HG03469 (cell line): Measurements from ENCODE around the gene VRK2.
"Not testable (repeated sequence)": the region's sequence is repeated elsewhere in the genome, so short reads cannot be mapped to it uniquely, and the experiment has no call there.

Source experiments
- ATAC-seq: cut with Tn5 transposase; IDR thresholded peaks from one replicate; pipeline ENCODE4 v1.9.1; 2021; ENCODE audit warnings: mild to moderate bottlenecking, moderate library complexity, moderate number of reproducible peaks; ENCODE audit not compliant: unreplicated experiment

VRK2 gene

DNA sequence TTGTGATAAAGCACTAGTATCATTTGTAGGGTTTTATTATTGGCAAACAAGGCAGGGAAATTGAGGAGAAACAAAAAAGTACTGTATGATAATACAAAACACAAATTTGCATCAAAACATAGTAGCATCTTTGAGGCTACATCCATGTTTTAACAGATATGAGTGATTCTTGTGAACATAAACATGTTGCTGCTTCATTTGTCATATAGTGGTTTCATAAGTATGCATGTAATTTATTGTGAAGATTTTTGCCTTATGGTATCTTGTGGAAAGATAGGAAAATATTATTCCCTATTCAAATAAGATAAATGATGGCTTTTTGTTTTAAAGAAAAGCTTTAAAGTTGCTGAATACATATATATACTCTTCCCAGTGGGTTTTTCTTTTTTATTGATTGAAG is 60.3 kb downstream of the VRK2 start:
- ATAC-seq = no peak

DNA sequence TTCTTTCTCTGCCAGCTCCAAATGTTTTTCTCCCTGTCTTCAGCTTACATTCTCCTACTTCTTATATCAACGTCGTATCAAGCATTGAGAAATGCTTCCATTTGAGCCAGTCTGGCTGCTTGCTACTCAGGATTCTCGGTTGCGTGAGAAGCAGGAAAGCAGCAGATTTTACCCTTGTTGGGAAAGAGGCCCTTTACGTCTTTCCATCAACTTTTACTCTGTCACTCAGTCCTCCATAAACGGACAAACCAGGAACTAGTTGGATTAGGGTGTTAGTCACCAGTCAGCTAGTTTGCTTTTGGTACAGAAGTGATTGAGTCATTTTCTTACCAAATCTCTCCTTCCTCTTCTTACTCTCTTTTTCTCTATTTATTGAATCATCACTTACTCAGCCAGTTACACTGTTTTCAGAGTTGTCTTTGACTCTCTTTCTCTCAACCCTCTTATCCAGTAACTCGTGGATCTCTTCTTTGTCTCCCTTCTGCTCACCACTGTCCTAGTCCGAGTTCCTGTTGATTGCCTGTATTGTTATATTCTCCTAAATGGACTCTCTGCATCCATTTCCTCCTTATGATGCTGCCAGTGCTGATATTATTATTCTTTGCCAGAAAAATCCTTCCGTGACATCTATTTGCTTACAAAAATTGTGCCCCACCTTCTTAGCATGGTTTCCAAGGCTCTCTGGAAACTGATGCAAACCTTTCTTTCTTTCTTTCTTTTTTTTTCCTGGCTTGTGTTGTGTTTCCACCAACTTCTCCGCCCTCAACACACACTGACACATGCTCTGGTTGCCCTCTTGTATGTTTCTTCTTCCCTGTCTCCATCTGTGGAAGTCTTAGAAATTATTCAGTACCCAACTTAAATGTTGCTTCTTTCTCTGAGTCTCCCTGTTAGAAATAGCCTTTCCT is 61.5 kb downstream of the VRK2 start:
- ATAC-seq = no peak

DNA sequence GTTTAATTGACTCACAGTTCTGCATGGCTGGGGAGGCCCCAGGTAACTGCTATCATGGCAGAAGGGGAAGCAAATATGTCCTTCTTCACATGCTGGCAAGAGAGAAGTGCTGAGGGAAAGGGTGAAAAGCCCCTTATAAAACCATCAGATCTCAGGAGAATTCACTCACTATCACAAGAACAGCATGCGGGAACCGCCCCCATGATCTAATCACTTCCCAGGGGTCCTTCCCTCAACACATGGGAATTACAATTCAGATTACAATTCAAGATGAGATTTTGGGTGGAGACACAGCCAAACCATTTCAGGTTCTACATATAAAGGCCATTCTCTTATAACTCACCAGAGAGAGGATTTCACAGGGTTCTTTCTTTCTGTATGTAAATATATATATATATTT is 62.9 kb downstream of the VRK2 start:
- ATAC-seq = no peak

DNA sequence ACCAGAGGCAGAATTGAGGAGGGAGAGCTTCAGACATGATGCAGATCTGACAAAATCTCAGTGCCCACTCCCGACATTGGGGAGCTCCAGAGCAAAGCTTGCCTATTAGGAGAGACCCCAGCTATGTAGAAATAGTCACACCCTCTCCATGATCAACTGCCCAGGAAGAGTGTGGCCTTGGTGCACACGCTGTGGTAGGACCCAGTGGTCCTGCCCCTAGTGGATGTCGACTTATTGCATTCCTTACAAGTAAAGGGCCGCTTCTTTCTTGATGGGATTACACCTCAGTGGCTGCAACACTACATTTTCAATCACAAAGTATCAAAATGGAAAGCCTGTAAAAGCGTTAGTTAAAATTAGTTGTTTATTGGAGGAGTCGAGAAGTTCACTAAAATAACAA is 64.2 kb downstream of the VRK2 start:
- ATAC-seq = no peak

DNA sequence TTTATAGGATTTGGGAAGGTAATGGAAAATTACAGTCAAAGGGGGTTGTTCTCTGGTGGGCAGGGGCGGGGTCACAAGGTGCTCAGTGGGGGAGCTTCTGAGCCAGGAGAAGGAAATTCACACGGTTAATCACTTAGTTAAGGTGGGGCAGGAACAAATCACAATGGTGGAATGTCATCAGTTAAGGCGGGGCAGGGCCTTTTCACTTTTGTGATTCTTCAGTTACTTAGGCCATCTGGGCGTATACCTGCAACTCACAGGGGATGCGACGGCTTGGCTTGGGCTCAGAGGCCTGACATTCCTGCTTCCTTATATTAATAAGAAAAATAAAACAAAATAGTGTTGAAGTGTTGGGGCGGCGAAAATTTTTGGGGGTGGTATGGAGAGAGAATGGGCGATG is 67.0 kb downstream of the VRK2 start:
- ATAC-seq = not testable (repeated sequence)

DNA sequence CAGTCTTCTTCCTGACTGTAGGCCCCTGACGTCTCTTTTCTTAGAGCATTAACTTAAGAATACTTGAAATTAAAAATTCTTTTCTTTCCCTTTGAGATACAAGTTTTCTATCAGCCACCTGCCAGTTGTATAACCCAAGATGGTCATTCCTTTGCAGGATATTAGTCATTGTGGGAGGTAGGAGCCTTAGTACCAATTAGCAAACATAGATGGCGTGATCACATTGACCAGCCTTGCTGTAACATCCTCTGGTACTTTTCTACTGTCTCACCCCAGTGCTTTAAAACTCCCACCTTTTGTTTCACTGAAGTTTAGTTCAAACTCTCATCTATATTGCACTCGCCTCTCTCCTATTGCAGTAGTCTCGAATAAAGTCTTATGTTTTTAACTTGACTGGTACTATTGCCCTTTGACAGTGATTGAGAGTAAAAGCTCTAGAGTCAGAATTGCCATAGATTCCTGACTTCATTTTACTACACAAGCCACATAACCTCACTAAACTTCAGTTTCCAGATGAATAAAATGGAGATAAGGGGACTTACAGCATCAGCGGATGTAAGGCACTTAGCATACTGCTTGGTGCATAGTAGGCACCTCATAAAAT is 74.1 kb downstream of the VRK2 start:
- ATAC-seq = no peak

DNA sequence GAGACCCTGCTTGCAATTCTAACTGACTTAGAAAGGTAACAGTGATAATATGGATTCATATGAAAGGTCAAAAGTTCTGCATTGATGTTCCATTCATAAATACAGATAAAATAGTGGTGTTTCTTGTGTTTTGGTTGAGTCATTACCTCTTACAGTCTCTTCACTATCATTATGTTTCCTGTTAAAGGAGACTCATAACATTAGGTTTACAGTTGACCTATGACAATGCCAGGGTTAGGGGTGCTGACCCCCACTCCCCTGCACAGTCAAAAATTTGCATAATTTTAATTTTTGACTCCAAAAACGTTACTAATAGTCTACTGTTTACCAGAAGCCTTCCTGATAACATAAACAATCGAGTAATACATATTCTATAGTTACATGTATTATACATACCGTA is 75.4 kb downstream of the VRK2 start:
- no peak for ATAC-seq

DNA sequence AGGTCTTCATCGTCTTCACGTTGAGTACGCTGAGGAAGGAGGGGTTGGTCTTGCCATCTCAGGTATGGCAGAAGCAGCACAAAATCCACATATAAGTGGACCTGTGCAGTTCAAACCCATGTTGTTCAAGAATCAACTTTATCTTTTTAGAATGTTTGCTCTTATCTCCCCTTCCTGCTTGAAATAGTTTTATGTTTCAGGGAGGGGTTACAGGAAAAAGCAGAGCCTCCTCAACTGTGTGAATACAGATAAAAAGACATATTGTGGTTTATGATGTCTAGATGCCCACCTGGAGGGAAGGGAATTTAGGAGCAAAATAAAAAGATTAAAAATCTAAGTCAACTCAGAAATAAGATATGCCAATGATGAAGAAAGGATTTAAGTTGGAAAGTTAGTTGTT is 75.9 kb downstream of the VRK2 start:
- ATAC-seq = no peak

DNA sequence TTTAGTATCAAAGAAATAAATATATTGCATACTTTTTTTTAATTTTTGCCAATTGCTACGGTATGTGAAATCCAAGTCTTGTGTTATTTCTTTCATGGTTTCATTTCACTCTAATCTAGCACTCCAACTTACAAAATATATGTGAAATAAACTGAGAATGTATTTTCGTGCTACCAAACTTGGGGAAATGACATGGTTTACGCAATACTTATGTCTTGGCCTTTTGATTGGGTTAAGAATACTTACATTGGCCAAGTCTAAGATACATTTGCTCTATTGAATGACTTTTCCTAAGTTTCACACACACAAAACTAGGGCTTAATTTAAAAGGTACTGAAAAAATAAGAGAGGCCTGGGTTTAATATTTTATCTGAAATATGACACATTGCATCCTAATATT is 80.5 kb downstream of the VRK2 start:
- no peak for ATAC-seq

DNA sequence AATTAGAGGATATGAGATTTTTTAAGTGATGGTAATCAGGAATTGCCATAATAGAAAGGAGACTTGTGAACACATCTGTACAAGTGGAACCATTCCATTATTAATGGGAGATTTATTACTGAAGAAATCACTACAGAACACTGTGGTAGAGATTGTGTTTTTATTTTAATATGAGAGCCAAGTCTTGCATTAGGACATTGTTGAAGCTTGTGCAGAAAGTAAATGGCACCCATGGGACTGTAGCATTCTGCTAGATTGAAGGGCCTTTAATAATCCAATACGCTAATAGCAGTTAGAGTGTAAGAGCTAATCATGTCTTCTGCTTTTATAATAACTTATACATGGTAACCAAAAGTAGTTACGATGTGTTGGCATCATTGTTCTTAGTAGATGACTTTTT is 83.6 kb downstream of the VRK2 start:
- ATAC-seq = no peak

DNA sequence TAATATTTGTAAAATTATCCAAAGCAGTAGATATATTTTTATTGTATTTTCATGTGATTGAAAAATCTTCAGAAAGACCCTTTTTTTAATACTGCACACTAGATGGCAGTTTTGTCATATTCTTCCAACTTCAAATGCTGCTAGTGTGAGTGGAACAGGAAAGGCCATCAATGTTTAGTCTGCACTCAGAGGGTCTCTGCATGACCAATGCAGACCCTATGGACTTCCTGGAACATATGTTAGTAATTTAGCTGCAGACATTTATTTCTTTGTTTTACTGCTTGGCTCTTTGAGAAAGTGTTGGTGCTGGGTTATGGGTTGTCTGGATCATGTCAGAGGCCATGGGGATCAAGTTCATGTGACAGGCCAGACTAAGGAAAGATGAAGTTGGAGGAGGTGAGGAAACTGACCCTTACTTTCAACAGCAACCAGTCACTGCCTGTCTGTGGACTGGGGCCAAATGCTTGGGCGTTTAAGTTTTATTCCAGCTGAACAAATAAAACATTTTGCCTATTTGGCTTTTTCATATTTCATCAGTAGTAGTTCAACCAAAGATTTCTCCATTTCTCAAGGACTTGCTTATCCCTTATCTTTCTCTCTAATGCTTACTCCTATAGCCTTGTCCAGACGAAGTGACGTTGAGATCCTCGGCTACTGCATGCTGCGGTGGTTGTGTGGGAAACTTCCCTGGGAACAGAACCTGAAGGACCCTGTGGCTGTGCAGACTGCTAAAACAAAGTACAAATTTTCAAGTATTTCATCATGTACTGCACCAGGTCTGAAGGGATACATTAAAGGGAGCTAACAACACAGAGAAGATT is 84.8 kb downstream of the VRK2 start:
- no peak for ATAC-seq

DNA sequence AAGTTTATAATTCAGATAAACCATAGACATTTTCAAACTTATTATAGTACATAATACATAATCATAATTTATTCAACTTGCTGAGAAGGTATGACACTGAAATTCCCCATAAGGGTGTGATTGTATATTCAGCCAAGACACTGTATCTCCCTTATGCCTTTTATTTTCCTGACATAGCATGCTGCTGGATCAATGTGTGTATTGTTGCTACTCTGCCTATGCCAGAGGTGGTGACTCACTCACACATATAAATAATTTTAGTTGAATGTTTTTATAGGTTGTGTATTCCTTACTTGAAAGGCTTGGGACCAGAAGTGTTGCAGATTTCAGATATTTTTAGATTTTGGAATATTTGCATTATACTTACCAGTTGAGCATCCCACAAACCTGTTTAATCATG is 86.8 kb downstream of the VRK2 start:
- ATAC-seq = no peak

DNA sequence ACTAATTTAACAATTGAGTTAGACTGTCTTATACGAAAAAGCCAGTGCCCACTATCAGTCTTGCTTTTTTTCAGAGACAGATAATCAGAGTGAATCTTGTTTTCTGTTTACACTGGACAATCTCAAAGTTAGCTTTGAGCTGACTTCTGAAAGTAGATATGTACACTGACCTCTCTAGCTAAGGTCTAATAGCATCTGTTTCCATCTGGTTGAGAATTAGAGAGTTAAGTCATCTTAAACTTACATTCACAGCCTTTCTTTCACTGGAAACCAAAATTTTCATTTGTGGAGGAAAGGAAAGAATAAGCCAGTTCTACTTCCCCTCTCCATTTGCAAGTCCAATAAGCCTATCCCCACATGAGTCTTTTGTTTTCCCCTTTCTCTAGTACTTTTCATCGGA is 89.3 kb downstream of the VRK2 start:
- no peak for ATAC-seq

DNA sequence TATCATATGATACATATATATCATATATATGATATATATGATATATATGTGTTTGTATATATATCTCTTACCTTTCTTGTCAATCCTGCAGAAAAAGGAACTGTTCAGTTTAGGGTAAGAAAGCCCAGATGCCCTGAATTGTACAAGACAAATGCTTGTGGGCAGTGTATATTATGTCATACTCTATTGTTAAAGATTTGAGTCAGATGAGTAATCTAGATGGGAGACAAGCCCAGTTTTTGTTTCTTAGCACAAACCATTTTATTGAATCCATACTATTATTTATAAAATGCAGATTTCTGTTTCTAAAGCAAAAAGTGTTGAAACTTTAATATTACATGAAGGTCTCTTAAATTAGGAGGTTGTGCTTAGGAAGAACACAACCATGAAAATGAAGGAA is 90.6 kb downstream of the VRK2 start:
- no peak for ATAC-seq

DNA sequence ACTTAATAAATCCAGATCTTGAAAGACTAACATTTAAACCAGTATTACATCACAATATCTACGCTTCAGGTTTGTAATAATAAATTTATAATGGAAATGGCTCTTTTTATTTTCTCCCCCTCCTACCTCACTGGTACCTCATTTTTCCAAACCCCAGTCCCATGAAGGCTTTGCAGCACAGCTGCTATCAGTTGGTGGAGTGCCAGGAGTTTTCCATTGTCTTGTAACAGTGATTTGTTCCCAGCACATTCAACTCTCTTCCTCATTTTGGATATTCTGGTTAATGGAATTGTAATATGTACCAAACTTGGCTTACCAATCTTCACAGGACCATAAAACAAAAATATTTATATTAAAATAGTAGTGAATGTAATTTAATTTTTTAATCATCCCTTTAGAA is 91.2 kb downstream of the VRK2 start:
- ATAC-seq = no peak

DNA sequence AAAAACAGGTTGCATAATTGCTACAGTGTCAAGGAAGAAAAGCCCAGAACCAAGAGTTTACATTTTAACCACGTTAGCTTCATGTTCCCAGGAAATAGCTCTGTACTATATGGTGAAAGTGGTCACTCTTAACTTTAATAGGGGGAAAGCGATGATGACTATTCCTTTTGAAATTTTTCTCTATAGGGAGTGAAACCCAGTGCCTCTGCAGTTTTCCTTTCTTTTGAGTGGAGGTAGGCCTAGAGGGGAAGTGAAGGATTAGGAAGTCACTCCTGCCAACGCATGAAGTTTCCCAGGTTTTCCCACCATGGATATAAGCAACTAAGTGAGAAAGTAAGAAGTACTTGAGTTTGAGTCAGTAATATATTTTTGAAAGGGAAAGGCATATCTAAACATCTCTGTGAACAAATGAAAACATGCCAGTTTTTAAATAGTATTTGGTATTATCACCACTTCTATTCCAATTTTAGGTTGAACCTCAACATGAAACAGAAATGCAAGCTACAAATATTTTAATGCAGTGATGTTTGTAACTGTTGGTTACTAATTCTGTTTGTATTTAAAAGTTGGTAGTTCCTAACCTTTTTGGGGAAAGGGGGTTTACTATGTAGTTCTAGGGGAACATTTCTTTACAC is 91.9 kb downstream of the VRK2 start:
- no peak for ATAC-seq

DNA sequence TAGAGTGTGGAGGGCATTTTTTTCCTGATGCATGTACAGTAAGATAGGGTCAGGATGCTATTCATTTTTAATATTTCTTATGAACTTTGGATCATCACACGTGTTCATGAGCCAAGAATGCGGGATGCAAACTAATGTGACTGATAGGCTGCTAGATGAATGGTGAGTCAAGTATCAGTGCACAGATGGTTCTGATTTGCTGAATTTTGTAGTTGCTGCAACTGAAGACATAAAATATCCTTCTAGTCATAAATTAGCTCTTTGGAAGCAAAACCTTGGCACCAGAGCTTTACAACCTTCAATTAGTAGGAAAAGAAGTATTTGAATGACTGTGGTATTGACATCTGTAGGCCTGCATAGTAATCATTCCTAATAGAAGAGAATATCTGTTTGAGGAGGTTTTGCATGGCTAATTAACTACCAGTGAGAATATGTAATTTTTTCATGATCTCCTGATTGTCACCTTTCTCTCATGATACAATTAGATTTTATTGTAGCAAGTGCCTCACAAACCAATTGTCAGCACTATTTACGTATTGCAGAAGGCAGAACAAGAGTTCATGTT is 94.0 kb downstream of the VRK2 start:
- no peak for ATAC-seq

DNA sequence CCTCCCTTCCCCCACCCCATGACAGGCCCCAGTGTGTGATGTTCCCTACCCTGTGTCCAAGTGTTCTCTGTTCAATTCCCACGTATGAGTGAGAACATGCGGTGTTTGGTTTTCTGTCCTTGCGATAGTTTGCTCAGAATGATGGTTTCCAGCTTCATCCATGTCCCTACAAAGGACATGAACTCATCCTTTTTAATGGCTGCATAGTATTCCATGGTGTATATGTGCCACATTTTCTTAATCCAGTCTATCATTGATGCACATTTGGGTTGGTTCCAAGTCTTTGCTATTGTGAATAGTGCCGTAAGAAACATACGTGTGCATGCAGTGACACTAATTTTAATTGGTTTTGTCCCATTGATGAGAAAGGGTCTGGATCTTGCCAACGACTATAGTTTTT is 99.2 kb downstream of the VRK2 start:
- ATAC-seq = not testable (repeated sequence)

DNA sequence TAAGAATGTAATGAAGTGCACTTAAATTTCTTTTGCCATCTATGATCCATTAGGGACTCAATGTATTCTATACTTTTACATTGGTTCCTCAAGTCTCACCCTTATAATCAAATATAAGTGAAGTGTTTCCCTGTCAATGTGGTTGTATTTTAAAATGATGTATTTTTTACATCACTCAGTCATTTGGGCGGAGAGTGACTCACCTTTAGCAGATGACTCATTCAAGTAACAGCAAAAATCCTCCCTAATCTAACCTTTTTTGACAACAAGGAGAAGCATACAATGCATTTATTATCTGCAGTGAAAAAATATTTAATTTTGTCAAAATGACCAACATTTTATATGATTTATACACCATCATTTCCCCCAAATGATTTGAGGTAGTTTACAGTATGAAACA is 100.1 kb downstream of the VRK2 start:
- no peak for ATAC-seq

DNA sequence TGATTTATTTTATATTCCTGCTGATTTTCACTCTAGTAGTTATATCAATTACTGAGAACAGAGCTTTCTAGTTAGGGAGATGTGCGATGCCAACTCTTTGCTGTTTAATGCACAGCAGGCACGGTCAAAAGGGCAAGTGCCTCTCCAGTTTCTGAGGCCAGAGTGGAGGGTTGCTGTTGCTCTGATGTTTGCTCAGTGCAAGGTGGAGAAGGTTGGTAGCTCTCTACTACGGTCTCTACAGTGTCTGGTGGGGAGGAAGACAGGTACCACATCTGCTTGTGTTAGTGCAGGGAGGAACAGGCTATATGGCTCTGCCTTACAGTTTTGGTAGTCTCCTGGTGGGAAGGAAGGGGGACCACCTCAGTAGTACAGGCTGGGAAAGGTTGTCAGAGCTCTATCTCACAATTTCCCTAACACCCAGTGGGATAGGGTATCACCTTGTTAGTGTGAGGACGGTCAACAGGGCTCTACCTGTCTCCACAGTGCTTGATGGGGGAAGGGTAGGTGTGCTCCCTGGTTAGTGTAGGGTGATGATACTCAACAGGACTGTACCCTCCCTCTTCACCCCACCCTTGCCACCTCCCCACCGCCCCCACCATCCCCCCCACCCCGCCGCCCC is 108.7 kb downstream of the VRK2 start:
- no peak for ATAC-seq

DNA sequence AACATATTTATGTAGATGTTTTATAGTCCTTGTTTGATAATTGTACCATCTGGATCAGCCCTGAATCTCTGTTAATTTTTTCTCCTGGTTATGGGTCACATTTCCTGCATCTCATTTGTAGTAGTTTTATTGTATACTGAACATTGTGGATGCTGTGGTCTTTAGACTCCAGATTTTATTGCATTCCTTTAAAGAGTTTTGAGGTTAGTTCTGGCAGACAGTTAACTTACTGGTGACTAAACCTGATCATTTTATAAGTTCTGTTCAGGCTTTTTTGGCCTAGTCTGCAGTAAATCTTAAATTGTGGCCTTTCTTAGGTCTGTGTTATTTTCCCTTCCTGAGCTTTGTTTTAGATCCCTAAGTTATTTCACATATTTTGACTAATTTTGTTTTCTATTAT is 110.2 kb downstream of the VRK2 start:
- no peak for ATAC-seq
